OCI-LY7 (cell line): ENCODE results near the gene AKR7A2. TPM values are rescaled to one million over a fixed set of nuclear protein-coding genes. Genes with fewer than 3 reads are reported as not detected.

Source experiments
- BruUV-seq: library from RNA; stranded (reverse); fragments of 400-500 nt; replicated peaks from 2 replicates; lab custom pipeline; 2021; lab: Mats Ljungman, UMichigan
- CTCF ChIA-PET: fragments of 300-600 bp; sonication (Branson Sonifier 250); formaldehyde crosslinking; loops from one replicate; lab custom pipeline; 2022; ENCODE audit warnings: antibody characterized with exemption; ENCODE audit not compliant: unreplicated experiment; lab: Charles Lee
- POLR2A ChIA-PET: fragments of 300-600 bp; sonication (Branson Sonifier 250); formaldehyde crosslinking; loops from one replicate; lab custom pipeline; 2022; ENCODE audit warnings: antibody characterized with exemption; lab: Charles Lee
- DNase-seq: peaks from one replicate; pipeline ENCODE4 v3.0.0-alpha.2; 2015; ENCODE audit warnings: low spot score
- H2AFZ ChIP-seq: fragments of 200-600 bp; sonication (generic), shearing (Covaris generic); 2 replicates; pipeline ENCODE4 v1.6.1; 2014; ENCODE audit warnings: mild to moderate bottlenecking, antibody characterized with exemption, low read length, moderate library complexity
- H3K27ac ChIP-seq: fragments of 200-600 bp; sonication (generic); 2 replicates; pipeline ENCODE4 v1.5.1; 2014; ENCODE audit warnings: mixed run types, low read depth, mild to moderate bottlenecking, moderate library complexity, low read length, inconsistent platforms; ENCODE audit not compliant: poor library complexity, severe bottlenecking
- H3K36me3 ChIP-seq: fragments of 200-600 bp; sonication (generic); 2 replicates; pipeline ENCODE4 v1.6.1; 2014; ENCODE audit warnings: mild to moderate bottlenecking, antibody characterized with exemption, low read length, moderate library complexity, mixed read lengths; ENCODE audit not compliant: insufficient read depth
- H3K4me1 ChIP-seq: fragments of 200-600 bp; sonication (generic); 2 replicates; pipeline ENCODE4 v1.5.1; 2014; ENCODE audit warnings: mild to moderate bottlenecking, low read length; ENCODE audit not compliant: insufficient read depth, poor library complexity, severe bottlenecking
- H3K4me2 ChIP-seq: fragments of 200-600 bp; sonication (generic); 2 replicates; pipeline ENCODE4 v1.6.1; 2014; ENCODE audit warnings: mild to moderate bottlenecking, low read length
- H3K4me3 ChIP-seq: fragments of 200-600 bp; sonication (generic); 2 replicates; pipeline ENCODE4 v1.5.1; 2014; ENCODE audit warnings: mild to moderate bottlenecking, low read depth, low read length; ENCODE audit not compliant: poor library complexity, severe bottlenecking
- H3K79me2 ChIP-seq: fragments of 200-600 bp; sonication (generic); 2 replicates; pipeline ENCODE4 v1.6.1; 2016; ENCODE audit warnings: low read depth, mild to moderate bottlenecking, low read length, moderate library complexity, mixed read lengths; ENCODE audit not compliant: insufficient read depth
- H3K9me2 ChIP-seq: fragments of 200-600 bp; sonication (generic); 2 replicates; pipeline ENCODE4 v1.6.1; 2016; ENCODE audit warnings: mild to moderate bottlenecking, low read length, mixed read lengths; ENCODE audit not compliant: insufficient read depth
- H3K9me3 ChIP-seq: fragments of 200-600 bp; sonication (generic); 2 replicates; pipeline ENCODE4 v1.6.1; 2014; ENCODE audit warnings: mild to moderate bottlenecking, mixed run types, low read length, mixed read lengths
- H4K20me1 ChIP-seq: fragments of 200-600 bp; sonication (generic); 2 replicates; pipeline ENCODE4 v1.6.1; 2014; ENCODE audit warnings: mild to moderate bottlenecking, antibody characterized with exemption, low read length, moderate library complexity, mixed read lengths; ENCODE audit not compliant: insufficient read depth
- EZH2phosphoT487 ChIP-seq: fragments of 200-600 bp; sonication (generic); IDR thresholded peaks from 2 replicates; pipeline ENCODE4 v1.6.1; 2018; ENCODE audit warnings: low read depth, borderline replicate concordance, mild to moderate bottlenecking, mixed run types, antibody characterized with exemption, low read length, moderate library complexity, mixed read lengths
- intact Hi-C: fragments of 100-400 bp; cut with micrococcal nuclease; formaldehyde crosslinking; loops from one replicate; pipeline ENCODE4 v1.10.0; 2022; ENCODE audit not compliant: unreplicated experiment
- total RNA-seq, 2 experiments: library from RNA; depleted of rRNA in 1 of 2; stranded (reverse); fragments of >200 nt in 1 of 2; shearing (Covaris generic) in 1 of 2; gene quantifications; 2 replicates each; pipeline ENCODE4 v1.2.3, GENCODE V29; 2014 to 2022
- TF ChIP-seq, protein P1 (sequence below): fragments of 200-600 bp; sonication (generic); conservative IDR thresholded peaks from 2 replicates; pipeline ENCODE4 v1.5.1; 2014; ENCODE audit warnings: mild to moderate bottlenecking, antibody characterized with exemption, low read length, moderate library complexity, mixed read lengths

Gene AKR7A2
- total RNA-seq, 2 experiments from 2014 or later: 54.2 to 75.2 TPM

DNA sequence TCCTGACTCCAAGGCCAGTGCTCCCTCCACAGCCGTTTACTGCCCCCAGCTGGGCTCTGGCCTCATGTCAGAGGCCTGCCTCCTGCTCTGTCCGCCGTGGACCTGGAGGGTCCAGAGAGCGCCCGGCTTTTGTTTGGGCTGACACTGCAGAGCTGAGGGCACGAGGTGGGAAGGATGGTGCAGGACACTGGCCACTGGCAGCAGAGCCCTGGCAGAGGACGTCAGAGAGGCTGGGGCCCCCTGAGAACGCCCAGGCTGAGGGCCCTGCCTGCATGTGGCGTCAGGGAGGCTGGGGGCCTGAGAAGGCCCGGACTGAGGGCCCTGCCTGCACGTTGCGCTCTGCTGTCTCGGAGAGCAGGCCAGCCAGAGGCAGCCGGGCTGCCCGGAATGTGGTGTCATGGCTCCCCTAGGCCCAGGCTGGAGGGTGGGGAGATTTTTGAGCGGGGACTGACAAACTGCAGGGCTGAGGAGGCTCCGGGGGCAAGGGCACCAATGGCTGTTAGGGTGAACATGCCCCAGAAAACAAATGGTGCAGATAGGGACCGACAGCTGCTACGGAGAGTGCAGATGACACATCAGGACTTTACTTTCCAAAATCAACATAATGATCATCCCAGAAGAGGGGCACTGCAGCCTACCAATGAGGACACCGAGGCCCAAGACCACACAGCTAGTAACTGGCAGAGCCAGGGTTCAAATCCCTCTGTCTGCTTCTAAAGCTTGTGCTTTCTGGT lies 31.8 kb upstream of the AKR7A2 start:
- intact Hi-C loops: loop anchor here (1.0 kb wide), 2 partner anchors 239 to 308 kb away; no protein-coding TSS in a partner anchor
- POLR2A ChIA-PET: no interaction called here
- Histone ChIP-seq H3K4me3 (no peak overlapping the region), H3K9me3 (no peaks in the 10 kb centered on the region), H2AFZ (no peak overlapping the region), H3K79me2 (no peaks in the 10 kb centered on the region), H3K9me2 (no peaks in the 10 kb centered on the region), H3K27ac (no peak overlapping the region), H3K4me1 (no peaks in the 10 kb centered on the region), H3K4me2 (no peak overlapping the region), H4K20me1 (no peaks in the 10 kb centered on the region), H3K36me3 (peaks cover 11% of the 10 kb centered on the region; the same call in 1 of the 2 replicates)
- no TSS peak for BruUV-seq
- CTCF ChIA-PET: no interaction called here
- TF ChIP-seq, protein P1, sequence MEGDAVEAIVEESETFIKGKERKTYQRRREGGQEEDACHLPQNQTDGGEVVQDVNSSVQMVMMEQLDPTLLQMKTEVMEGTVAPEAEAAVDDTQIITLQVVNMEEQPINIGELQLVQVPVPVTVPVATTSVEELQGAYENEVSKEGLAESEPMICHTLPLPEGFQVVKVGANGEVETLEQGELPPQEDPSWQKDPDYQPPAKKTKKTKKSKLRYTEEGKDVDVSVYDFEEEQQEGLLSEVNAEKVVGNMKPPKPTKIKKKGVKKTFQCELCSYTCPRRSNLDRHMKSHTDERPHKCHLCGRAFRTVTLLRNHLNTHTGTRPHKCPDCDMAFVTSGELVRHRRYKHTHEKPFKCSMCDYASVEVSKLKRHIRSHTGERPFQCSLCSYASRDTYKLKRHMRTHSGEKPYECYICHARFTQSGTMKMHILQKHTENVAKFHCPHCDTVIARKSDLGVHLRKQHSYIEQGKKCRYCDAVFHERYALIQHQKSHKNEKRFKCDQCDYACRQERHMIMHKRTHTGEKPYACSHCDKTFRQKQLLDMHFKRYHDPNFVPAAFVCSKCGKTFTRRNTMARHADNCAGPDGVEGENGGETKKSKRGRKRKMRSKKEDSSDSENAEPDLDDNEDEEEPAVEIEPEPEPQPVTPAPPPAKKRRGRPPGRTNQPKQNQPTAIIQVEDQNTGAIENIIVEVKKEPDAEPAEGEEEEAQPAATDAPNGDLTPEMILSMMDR: no peak
- TF ChIP-seq EZH2phosphoT487: no peak
- DNase-seq: no peak

DNA sequence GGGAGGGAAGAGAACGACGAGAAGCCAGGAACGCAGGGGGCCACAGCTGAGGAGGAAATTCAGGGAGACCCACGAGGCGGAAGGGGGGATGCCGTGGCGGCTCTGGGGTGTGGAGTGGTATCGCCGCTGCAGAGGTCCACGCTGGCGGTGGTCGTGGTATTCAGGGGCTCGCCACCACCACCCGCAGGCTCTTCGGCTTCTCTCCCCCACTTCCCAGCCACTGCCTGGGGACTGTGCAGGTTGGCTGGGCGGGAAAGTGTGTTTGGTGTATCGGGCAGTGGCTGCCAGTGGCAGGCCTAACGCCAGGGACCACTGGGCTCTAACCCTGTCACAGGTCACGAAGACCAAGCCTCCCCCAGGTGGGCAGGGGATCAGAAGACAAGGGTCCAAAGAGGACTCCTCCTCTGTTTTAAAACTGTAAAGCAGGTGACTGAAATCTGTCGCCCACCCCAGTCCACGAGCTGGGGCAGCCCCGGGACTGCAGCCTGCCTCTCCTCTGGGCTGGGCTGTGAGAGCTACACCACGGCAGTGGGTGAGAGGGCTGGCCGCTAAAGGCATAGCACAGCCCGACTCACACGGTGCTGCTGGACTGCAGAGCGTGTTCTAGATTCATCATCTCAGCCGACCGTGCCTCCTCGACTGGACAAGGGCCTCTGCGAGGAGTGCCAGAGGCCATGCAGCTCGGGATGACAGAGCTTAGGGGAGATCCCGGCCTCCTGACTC lies 31.1 kb upstream of the AKR7A2 start:
- H3K27ac ChIP-seq: no peak overlapping the region
- no peak overlapping the region for H3K4me2 ChIP-seq
- no peaks in the 10 kb centered on the region for H3K79me2 ChIP-seq
- no peaks in the 10 kb centered on the region for H3K4me1 ChIP-seq
- BruUV-seq: no TSS peak
- intact Hi-C loops: no loop called here
- no peak overlapping the region for H2AFZ ChIP-seq
- no peaks in the 10 kb centered on the region for H3K9me2 ChIP-seq
- no peaks in the 10 kb centered on the region for H3K9me3 ChIP-seq
- H3K36me3 ChIP-seq: peaks cover 11% of the 10 kb centered on the region; the same call in 1 of the 2 replicates
- TF ChIP-seq, protein P1: no peak
- TF ChIP-seq EZH2phosphoT487: no peak
- POLR2A ChIA-PET: no interaction called here
- no peak overlapping the region for H3K4me3 ChIP-seq
- CTCF ChIA-PET: no interaction called here
- no peak for DNase-seq
- no peaks in the 10 kb centered on the region for H4K20me1 ChIP-seq
